T-helper 2 cell (primary cell): ENCODE results near the gene ACTRT2.

Experiments used
- DNase-seq, 5 experiments: peaks; one replicate each; pipeline versions ENCODE4 v3.0.0 to v3.0.0-alpha.2; 2012 to 2022

The ACTRT2 gene

DNA sequence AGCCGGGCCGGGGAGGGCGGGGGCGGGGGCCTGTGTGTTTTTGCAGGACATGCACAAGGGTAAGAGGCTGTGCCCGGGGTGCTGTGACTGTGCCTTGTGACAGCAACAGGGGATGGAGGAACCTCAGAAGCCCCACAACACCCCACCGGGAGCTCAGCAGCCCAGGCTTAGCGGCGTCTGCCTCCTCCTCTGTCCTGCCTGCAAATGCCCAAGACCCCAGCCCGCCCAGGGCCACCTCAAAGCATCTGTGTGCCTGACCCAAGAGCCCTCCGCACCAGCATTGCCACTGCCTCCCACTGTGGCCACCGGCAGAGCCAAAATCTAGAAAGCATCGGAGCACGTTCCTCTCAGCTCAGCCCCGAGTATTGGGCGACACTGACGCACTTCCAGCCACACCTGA lies 2.7 kb upstream of the ACTRT2 start:
- no peak for DNase-seq

DNA sequence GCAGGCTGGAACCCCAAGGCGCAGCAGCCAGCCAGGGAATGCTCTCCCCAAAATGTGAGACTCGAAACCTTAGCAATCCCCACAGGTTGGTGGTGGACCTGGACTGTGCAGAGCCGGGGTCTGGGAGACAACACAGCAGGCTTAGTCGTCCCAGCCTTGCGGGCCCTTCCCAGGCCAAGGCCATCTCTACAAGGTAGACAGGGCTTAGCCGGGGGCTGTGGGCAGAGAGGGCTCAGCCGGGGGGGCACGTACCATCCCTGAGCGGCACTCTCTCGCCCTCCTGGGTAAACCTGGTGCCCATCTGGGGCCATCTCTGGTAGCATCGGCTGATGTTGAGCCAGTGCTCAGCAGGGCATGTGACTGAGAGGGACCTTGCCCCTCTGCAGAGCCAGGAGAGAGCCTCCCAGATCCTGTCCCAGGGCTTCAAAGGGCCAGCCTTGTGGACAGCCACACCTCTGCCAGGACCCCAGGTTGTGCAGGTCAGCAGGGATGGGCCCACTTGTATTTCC lies 2.2 kb upstream of the ACTRT2 start:
- no peak for DNase-seq

DNA sequence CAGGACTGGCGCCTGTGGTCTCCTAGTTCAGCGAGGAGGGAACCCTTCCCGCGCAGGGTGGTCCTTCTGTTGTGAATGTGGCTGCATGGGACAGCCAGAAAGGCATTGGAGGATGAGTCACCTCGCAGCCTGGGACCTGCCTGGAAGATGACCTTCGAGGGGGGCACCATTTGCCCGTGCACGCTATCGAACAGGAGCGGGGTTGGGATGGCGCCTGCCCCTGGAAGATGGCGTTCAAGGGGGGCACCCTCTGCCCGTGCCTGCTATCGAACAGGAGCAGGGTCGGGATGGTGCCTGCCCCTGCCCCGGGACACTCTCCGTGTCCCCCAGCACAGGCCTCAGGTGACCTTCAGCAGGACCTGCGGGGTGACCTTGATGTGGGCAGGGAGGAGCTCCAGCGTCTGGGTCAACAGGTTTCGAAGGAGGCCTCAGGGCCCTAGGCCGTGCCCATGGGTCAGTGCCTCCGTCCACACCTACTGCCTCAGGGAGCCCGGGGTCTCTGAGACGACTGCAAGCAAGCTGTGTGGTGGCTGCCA lies 1.7 kb upstream of the ACTRT2 start:
- no peak for DNase-seq

DNA sequence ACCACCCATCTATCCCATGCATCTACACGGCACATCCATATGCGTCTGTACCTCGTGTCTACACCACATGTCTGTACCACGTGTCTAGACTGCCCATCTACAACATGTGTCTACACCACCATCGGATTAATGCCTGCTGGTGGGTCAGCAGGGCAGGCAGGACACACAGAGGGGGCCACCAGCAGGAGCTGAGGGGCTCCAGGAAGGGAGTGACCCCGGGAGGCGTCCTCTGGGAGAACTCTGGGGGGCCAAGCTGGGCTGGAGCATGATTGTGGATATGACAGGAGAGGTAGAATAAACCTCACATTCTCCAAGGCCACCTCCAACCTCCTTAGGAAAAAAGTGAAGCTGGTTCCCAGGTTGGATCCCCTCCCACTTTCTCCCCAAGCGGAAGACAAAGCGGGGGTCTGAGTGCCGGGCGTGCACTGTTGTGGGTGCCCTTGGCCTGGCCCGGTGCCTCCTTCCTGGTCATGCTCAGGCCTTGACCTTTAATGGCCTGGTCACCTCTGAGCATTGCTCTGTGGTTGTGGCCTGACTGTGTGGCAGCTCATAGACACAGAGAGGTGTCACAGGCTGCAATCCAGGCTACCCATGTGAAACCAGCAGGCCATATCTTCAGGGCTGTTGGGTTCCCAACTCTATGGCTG lies 881 bp upstream of the ACTRT2 start:
- no peak for DNase-seq

DNA sequence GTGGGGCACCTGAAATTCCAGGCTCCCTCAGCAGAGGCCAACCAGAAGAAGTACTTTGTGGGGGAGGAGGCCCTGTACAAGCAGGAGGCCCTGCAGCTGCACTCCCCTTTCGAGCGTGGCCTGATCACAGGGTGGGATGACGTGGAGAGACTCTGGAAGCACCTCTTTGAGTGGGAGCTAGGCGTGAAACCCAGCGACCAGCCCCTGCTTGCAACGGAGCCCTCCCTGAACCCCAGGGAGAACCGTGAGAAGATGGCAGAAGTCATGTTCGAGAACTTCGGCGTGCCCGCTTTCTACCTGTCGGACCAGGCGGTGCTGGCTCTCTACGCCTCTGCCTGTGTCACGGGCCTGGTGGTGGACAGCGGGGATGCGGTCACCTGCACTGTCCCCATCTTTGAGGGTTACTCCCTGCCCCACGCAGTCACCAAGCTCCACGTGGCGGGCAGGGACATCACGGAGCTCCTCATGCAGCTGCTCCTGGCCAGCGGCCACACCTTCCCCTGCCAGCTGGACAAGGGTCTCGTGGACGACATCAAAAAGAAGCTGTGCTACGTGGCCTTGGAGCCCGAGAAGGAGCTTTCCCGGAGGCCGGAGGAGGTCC lies 634 bp downstream of the ACTRT2 start:
- DNase-seq: no peak

DNA sequence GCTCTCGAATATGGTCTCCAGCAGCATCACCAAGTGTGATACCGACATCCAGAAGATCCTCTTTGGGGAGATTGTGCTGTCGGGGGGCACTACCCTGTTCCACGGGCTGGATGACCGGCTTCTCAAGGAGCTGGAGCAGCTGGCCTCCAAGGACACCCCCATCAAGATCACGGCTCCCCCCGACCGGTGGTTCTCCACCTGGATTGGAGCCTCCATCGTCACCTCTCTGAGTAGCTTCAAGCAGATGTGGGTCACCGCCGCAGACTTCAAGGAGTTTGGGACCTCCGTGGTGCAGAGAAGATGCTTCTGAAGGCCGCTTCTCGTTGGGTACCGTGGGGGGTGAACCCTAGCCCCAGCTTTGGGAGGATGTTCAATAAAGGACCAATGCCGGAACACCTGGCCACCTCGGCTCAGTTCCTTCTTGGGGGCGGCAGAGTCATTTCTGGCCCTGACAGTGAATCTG lies 1.3 kb downstream of the ACTRT2 start:
- no peak for DNase-seq

DNA sequence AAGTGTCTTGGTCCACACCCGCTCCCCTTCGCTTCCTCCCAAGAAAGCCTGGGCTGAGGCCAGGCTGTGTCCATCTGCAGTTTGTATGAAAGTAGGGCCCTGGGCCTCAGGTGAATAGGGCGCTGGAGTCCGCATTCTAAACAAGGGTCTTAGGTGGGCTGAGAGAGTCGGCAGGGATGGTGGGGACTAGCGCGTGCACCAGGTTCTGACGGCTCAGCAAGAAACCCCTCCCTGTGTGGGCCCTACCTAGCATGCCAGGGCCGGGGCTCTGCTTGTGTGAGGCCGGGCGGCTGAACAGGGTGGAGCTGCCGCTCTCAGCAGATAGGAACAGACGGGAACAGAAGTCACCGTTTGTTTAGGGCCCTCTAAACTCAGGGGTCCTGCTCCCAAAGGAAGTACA lies 1.7 kb downstream of the ACTRT2 start:
- no peak for DNase-seq

DNA sequence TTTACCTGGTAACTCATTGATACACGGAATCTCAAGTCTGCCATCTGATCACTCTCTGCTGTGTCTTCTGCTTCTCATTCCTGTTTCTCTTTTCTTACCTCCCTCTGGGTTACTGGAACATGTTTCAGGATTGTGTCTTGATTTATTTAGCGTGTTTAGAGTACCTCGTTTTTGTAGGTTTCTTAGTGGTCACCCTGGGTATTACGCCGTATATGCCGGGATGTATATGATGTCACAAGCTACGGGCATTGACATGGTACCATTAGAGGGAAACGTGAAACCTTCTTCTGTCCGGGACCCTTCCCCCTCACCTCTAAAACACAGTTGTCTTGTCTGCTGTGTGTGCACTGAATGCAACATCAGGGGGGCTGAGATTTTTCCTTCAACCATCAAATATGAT lies 2.8 kb downstream of the ACTRT2 start:
- no peak for DNase-seq

DNA sequence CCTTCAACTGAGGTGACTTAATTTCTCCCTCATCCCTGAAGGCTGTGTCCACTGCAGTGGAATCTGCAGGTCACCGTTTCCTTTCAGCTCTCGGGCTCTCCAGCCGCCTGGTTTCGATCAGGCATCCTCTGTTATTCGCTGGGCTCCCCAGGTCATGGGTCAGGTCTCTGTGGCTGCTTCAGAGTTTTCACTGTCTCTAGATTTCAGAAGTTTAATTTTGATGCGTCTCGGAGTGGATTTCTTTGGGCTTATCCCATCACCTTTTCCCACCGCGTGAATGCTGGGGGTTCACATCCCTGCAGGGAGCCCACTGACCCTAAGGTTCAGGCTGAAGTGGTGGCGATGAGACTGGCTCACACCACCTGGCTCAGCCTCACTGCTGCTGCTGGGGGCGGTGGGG lies 3.3 kb downstream of the ACTRT2 start:
- DNase-seq: no peak

DNA sequence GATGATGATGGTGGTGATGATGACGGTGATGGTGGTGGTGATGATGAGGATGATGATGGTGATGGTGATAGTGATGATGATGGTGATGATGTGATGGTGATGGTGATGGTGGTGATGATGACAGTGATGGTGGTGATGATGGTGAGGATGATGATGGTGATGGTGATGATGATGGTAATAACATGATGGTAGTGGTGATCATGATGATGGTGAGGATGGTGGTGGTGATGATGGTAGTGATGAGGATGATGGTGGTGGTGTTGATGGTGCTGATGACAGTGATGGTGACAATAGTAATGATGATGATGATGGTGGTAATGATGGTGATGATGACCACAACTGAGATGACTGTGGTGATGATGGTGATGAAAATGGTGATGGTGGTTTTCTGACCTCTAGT lies 4.9 kb downstream of the ACTRT2 start:
- DNase-seq: no peak

DNA sequence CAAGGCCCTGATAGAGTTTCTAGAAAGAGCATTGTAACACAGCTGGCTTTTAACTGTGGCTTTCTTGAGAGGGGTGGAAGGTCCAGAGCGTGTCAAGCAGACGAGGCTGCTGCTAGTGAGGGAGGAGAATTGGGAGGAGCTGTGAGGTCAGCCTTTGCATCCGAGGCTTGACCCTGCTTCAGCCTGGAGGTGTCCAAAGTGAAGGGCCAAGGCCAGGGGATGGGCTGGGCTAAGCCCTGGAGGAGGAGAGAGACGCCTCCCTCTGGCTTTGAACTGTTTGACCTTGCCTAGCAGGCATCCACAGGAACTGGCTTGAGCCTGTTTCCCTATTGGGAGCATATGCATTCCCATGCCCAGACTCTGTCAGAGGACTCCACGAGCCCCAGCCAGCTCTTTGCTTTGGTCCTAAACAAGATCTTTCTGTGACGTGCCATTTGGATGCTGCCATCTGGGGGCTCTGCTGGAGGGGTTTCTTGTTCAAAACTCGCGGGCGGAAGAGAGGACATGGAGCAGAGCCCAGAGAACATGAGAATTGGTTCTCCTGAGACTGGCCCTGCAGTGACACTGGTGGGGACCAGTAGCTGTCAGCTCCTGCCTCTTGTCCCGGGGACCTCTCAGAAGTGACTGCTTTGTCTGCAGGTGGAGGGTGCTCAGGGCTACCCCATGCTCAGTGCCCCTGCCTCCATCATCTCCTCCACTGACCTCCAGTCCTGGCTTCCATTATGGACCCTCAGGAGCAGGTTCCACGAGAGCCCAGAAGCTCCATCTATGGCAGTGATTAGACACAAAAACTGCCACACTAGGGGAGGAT lies 5.5 kb downstream of the ACTRT2 start:
- DNase-seq: no peak

DNA sequence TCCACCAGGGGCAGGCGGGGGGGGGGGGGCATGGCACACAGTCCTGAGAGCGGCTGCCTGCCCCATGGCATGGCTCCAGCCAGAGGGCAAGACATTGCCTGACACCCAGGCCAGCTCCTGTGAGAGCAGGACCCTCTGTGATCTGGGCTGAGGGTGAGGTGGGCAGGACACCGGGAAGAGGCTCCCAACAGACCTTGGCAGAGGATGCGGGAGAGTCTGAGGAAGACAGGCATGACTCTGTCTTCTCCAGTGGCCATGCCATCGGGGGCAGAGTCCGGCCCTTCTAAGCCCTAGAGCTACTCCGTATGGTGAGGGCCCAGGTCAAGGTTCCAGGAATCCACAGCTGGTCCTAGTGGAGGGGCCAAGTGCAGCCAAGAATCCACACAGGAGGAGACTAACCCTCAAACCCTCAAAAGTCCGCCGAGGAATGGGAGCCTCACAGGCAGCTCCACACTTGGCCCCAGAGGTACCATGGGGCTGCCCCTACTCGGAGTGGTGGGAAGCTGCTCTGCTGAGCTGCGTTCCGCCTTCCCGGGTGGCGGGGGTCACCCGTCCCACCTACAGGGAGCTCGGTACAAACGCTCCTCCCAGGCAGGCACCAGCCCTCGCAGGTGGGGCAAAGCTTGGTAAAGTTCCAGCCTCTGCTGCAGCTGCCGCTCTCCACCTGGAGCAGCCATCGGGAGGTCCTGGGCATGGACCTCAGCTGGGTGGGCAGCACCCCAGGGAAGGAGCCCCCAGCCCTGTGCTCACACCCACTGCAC lies 6.5 kb downstream of the ACTRT2 start:
- no peak for DNase-seq

DNA sequence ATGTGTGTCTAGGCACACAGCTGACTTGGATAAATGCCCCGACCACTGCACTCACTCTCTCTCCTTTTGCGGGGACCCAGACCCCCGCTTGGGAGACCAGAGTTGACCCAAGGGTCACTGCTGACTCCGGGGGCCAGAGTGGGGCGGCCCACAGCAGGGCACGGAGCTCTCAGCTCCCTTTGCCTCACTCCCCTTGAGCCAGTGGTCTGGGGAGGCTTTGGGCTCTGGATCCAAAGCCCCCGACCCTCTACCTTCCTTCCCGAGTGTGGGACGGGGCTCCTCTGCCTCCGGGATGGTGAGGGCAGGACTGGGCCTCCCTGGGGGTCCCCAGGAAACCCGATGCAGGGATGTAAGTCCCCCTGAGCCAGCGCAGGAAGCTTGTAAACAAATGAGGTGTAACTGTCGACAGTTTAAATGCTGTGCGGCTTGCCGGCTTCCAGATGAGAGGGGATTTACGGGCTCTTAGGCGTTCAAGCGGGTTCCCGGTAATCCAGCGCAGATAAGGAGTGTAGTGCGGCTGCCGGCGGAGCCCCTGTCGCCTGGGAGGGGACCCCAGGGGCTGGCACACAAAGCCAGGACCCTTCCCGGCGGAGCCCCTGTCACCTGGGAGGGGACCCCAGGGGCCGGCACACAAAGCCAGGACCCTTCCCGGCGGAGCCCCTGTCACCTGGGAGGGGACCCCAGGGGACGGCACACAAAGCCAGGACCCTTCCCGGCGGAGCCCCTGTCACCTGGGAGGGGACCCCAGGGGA lies 7.4 kb downstream of the ACTRT2 start:
- DNase-seq: no peak

DNA sequence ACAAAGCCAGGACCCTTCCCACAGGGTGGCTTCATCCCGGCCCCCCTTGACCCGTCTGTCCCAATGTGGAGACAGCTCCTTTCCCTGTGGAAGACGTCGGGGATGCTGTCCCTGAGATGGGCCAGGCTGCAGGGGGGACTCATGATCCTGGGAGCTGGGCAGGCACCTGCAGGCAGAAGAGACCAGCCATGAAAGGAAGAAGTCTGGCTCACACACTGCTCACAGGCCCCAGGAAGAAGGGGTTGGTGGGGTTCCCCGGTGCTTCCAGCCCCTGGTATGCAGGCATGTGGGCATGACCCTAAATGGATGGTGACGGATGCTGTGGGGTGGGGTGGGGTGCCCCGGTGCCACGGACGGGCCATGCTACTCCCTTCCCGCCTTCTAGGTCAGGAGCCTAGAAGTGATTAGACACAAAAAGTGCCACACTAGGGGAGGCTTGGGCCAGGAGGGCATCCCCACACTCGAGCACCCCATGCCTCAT lies 8.3 kb downstream of the ACTRT2 start:
- no peak for DNase-seq

DNA sequence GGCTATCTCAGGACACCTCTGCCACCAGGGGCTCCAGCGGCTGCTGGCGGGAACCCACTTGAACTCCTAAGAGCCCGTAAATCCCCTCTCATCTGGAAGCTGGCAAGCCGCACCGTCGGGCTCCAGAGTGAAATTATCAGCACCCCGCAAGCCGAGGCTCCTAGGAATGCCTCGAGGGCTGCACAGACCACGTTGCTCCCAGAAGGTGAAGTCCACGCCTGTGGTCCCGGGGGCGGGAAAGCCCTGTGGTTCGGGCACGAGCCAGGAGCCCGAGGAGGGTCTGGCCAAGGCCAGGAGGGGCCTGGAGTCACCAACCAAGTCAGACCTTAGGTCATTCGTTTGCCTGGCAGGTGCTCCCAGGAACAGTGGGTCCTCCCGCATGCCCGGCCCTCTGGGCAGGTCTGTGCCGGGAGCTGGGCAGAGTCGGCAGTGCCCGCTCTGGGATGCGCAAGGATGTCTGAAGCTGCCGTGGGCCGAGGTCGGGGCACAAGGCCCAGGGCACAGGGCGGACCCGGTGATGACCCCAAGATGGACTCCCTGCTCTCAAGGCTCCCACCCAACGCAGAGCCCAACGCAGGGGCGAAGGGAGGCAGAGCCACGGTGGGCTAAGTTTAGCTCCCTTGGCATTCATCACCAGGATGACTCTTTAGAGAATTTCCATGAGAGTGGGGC lies 8.9 kb downstream of the ACTRT2 start:
- no peak for DNase-seq

DNA sequence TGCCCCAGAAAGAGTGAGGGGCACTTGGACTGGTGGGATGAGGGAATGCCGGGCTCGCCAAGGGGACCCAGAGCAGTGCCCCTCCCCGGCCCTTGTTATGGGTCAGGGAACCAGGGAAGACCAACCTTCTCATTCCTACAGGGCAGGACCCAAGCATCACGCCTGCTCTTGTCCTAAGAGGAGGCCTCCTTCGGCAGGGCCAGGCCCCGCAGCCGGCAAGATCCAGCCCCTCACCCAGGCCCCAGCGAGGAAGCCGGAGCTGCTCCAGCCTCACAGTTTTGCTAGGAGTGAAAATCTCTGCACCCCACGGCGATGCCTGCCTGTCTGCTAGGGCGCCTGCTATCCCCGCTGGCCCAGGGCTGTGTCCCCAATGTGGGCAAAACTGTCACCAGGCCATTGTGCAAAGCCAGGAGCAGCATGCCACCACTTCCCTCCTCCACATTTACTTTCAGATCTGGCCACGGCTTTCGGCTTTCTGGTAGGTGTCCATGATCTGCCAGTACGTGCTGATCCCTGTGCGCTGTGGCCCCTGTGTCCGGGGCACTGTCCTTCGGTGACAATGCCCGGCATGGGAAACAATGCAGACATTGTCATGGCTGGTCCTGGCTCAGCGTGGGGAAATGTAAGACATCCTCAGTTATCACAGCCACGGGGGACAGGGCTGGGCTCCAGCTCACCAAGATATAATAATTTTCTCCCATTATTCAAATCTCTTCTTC lies 9.6 kb downstream of the ACTRT2 start:
- DNase-seq: no peak

DNA sequence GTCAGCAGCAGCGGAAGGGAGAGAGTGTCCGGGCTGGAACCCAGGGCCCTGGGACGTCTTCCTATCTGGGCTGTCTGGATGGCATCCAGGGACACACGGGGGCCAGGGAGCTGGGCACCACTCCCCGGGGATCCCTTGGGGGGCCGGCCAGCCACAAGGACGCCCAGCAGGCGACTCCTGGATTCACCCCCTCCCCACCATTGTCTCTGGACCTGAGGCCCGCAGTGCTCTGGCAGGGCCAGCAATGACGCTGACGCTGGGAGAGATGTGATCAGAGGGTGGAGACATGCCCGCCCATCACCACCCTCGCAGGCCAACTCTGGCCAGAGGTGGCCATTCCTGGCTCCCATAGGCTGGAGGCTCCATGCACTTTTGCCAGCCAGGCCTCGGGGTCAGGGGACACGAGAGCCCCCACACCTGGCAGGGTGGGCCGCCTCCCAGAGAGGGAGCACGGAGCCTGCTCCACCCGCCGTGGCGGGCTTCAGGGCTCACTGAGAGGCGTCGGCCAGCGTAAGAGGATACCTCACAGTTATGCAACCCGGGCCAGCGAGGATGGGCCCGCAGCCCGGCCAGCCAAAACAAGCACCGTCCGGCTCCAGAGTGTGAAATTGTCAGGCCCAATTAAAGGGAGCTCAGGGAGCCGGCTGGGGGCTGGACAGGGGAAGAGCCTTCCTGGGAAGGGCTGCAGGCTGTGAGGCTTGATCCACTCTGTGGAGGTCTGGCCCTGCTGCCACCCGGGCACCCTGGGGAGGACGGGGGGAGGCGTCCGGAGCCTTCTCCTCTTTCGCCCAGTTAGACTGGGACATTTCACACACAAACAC lies 10.3 kb downstream of the ACTRT2 start:
- no peak for DNase-seq

DNA sequence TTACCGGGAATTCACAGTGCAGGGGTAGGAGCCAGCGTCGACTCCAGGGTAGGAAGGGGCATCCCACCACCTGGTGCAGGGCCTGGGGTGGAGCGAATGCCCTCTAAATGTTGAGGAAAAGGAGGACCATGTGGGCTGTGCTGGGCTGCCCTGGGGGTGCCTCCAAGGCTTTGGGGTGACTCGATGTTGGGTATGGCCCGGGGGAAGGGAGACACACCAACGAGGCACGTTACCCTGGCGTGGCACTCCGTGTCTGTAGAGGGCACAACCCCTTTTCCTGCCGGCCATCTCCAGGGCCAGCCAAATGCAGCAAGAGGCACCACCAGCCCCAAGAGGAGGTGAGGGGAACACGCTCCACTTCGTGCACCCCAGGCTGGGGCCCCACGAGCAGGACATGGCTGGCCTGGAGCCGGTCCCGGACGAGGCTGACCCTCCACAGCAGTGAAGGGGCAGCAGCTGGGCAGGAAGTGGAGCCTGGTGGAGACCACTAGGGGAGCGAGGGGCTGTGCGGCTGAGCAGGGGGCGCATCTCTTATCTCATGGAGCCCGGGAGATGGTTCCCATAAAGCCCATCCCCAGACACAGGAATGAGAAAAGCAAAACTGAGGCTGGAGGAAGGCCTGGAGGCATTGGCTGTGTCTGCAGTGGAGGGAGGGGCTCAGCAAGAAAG lies 11.2 kb downstream of the ACTRT2 start:
- no peak for DNase-seq
